Natural killer cell (primary cell): Measurements from ENCODE around the gene SMC5. TPM values are rescaled to one million over a fixed set of nuclear protein-coding genes. Genes with fewer than 3 reads are reported as not detected.
A peak's percentile ranks its signal among the peaks of the same experiment; 100 is the strongest.

ENCODE experiments used
- ATAC-seq, 3 donors: fragments of 150-1000 bp in 2 of 3; fragments of 200-7000 bp in 1 of 3; cut with Tn5 transposase; 1 replicate in 1 of 3; 2 replicates in 2 of 3; pipeline ENCODE4 v1.10.0; 2021; ENCODE audit warnings: mild to moderate bottlenecking in 2 of 3, moderate library complexity in 2 of 3
- DNase-seq, 2 donors: peaks; one replicate each; pipeline versions ENCODE4 v3.0.0 to v3.0.0-alpha.2; 2013 to 2021; ENCODE audit warnings: mixed read lengths in 1 of 2
- H3K27ac ChIP-seq: one replicate; pipeline ENCODE4 v1.5.1; 2013; ENCODE audit warnings: mild to moderate bottlenecking, low read length
- H3K27me3 ChIP-seq: one replicate; pipeline ENCODE4 v1.6.1; 2013; ENCODE audit warnings: low read length; ENCODE audit not compliant: control insufficient read depth, insufficient read depth
- H3K36me3 ChIP-seq: one replicate; pipeline ENCODE4 v1.6.1; 2013; ENCODE audit warnings: low read length; ENCODE audit not compliant: control insufficient read depth, insufficient read depth
- H3K4me1 ChIP-seq: one replicate; pipeline ENCODE4 v1.6.1; 2013; ENCODE audit warnings: low read length; ENCODE audit not compliant: control insufficient read depth, insufficient read depth
- H3K4me3 ChIP-seq: one replicate; pipeline ENCODE4 v1.5.1; 2013; ENCODE audit warnings: low read length
- H3K9me3 ChIP-seq: one replicate; pipeline ENCODE4 v1.6.1; 2013; ENCODE audit warnings: low read length; ENCODE audit not compliant: control insufficient read depth, insufficient read depth
- H3K27ac Mint-ChIP-seq, 2 donors: one replicate each; pipeline ENCODE4 v1.8.0; 2022; ENCODE audit warnings: mild to moderate bottlenecking in 2 of 2, mixed read lengths in 2 of 2, moderate library complexity in 1 of 2
- H3K27me3 Mint-ChIP-seq, 2 donors: one replicate each; pipeline ENCODE4 v1.8.0; 2022; ENCODE audit warnings: low read depth in 2 of 2, mixed read lengths in 2 of 2
- H3K36me3 Mint-ChIP-seq: one replicate; pipeline ENCODE4 v1.8.0; 2022; ENCODE audit warnings: mixed read lengths
- H3K4me1 Mint-ChIP-seq, 2 donors: one replicate each; pipeline ENCODE4 v1.8.0; 2022; ENCODE audit warnings: mixed read lengths in 2 of 2
- H3K4me3 Mint-ChIP-seq: one replicate; pipeline ENCODE4 v1.8.0; 2022; ENCODE audit warnings: mild to moderate bottlenecking, moderate library complexity, mixed read lengths
- H3K9me3 Mint-ChIP-seq, 2 donors: one replicate each; pipeline ENCODE4 v1.8.0; 2022; ENCODE audit warnings: mixed read lengths in 2 of 2
- CTCF ChIP-seq: fragments of 200-600 bp; IDR thresholded peaks from one replicate; pipeline ENCODE4 v1.8.0; 2022; ENCODE audit warnings: antibody characterized with exemption
- WGBS: methylation state at CpG from one replicate; pipeline ENCODE4 v1.1.7; 2013; ENCODE audit warnings: missing lambda C conversion rate; ENCODE audit not compliant: insufficient coverage; 5-methylcytosine and 5-hydroxymethylcytosine counted together
- intact Hi-C: fragments of 100-400 bp; cut with micrococcal nuclease; formaldehyde crosslinking; loops from one replicate; pipeline ENCODE4 v1.14.2; 2022
- total RNA-seq, 4 donors: library from RNA; stranded (reverse); fragments of 120-200 nt in 1 of 4; gene quantifications; one replicate each; pipeline versions ENCODE4 v1.2.3 to v1.2.4, GENCODE V29; 2013 to 2022

Gene SMC5
- total RNA-seq, 3 donors from 2014 or later (not counting 1 experiment from before 2014, with no cell fraction given): 35.0 to 41.0 (median 40.9) TPM

- H3K4me3 ChIP-seq: no peak overlapping the region
- H3K36me3 ChIP-seq: peaks cover 13% of the 10 kb centered on the region
- H3K4me3 Mint-ChIP-seq: no peak overlapping the region
- no peak for ATAC-seq
- H3K27me3 Mint-ChIP-seq: no peaks in the 10 kb centered on the region
- H3K4me1 Mint-ChIP-seq: peaks cover 74 to 79% of the 10 kb centered on the region in 2 donors
- H3K27ac ChIP-seq: no peak overlapping the region
- peaks cover 15% of the 10 kb centered on the region for H3K4me1 ChIP-seq
- H3K27ac Mint-ChIP-seq: peak overlapping the region in 1 of 2 donors; percentile 78
- no peaks in the 10 kb centered on the region for H3K9me3 Mint-ChIP-seq
- WGBS: 91% methylated on average over 10 of the region's 10 CpGs
- TF ChIP-seq CTCF: no peak
- DNase-seq: no peak
- H3K27me3 ChIP-seq: no peaks in the 10 kb centered on the region
- H3K9me3 ChIP-seq: no peaks in the 10 kb centered on the region
- peaks cover 7% of the 10 kb centered on the region for H3K36me3 Mint-ChIP-seq
- intact Hi-C loops: loop anchor here (5.0 kb wide), 2 partner anchors 37 to 1858 kb away; no protein-coding TSS in a partner anchor
Observed at GRCh38 chr9:70389621-70390266, 131.0 kb downstream of the SMC5 start.

GRCh38 chr9:70390933-70391341, 132.2 kb downstream of the SMC5 start:
- TF ChIP-seq CTCF: no peak
- H3K4me3 Mint-ChIP-seq: peak overlapping the region; percentile 49
- DNase-seq: no peak
- no peak overlapping the region for H3K27ac ChIP-seq
- no peak for ATAC-seq
- H3K36me3 Mint-ChIP-seq: peaks cover 7% of the 10 kb centered on the region
- peaks cover 77 to 82% of the 10 kb centered on the region in 2 donors for H3K4me1 Mint-ChIP-seq
- intact Hi-C loops: loop anchor here (5.0 kb wide), 1 partner anchor 39 kb away; no protein-coding TSS in a partner anchor
- no peaks in the 10 kb centered on the region for H3K27me3 Mint-ChIP-seq
- peaks cover 19% of the 10 kb centered on the region for H3K4me1 ChIP-seq
- H3K9me3 Mint-ChIP-seq: no peaks in the 10 kb centered on the region
- whole genome bisulfite sequencing: 89% methylated on average over 2 of the region's 2 CpGs
- peaks cover 8% of the 10 kb centered on the region for H3K36me3 ChIP-seq
- no peaks in the 10 kb centered on the region for H3K27me3 ChIP-seq
- H3K4me3 ChIP-seq: no peak overlapping the region
- no peaks in the 10 kb centered on the region for H3K9me3 ChIP-seq
- peak overlapping the region; percentile 74 to 84 for H3K27ac Mint-ChIP-seq

GRCh38 chr9:70392189-70392588, 133.4 kb downstream of the SMC5 start:
- no peaks in the 10 kb centered on the region for H3K9me3 Mint-ChIP-seq
- H3K27me3 Mint-ChIP-seq: no peaks in the 10 kb centered on the region
- Histone ChIP-seq H3K4me3 (no peak overlapping the region), H3K27ac (peak overlapping the region; percentile 47), H3K9me3 (no peaks in the 10 kb centered on the region), H3K4me1 (peaks cover 25% of the 10 kb centered on the region), H3K36me3 (no peaks in the 10 kb centered on the region), H3K27me3 (no peaks in the 10 kb centered on the region)
- DNase-seq: peak in 1 of 2 donors; percentile 40
- intact Hi-C loops: loop anchor here (2.0 to 5.0 kb wide), 2 partner anchors 27 to 40 kb away; no protein-coding TSS in a partner anchor
- TF ChIP-seq CTCF: peak; percentile 19
- ATAC-seq: peak; percentile 61 to 73 (median 67)
- WGBS: 90% methylated on average over 1 of the region's 2 CpGs
- H3K4me3 Mint-ChIP-seq: peak overlapping the region; percentile 68
- peaks cover 77% of the 10 kb centered on the region in 2 donors for H3K4me1 Mint-ChIP-seq
- no peaks in the 10 kb centered on the region for H3K36me3 Mint-ChIP-seq
- H3K27ac Mint-ChIP-seq: peak overlapping the region; percentile 84 to 86
